Adrenal gland (tissue), 12 donors: ENCODE measurements around the gene LMBRD1. TPM values are rescaled to one million over a fixed set of nuclear protein-coding genes. Genes with fewer than 3 reads are reported as not detected.

Source experiments
- DNase-seq, 7 donors: peaks; one replicate each; pipeline ENCODE4 v3.0.0-alpha.2; 2019 to 2020
- H3K27ac ChIP-seq, 5 donors: fragments of 200-600 bp; sonication (generic) in 4 of 5; 1 replicate in 3 of 5; 2 replicates in 2 of 5; pipeline versions ENCODE4 v1.5.1 to v1.8.0; 2016 to 2020; ENCODE audit warnings: mild to moderate bottlenecking in 1 of 5
- H3K27me3 ChIP-seq: fragments of 200-600 bp; 2 replicates; pipeline ENCODE4 v1.8.0; 2021
- H3K36me3 ChIP-seq, 2 donors: fragments of 200-600 bp; replicated peaks in 1 of 2; 1 replicate in 1 of 2; 2 replicates in 1 of 2; pipeline versions ENCODE4 v1.5.1 to v1.8.0; 2018 to 2022
- H3K4me1 ChIP-seq, 2 donors: fragments of 200-600 bp; replicated peaks in 1 of 2; 1 replicate in 1 of 2; 2 replicates in 1 of 2; pipeline versions ENCODE4 v1.5.1 to v1.8.0; 2018 to 2021
- H3K4me3 ChIP-seq, 4 donors: fragments of 200-600 bp; sonication (generic) in 3 of 4; one replicate each; pipeline ENCODE4 v1.5.1; 2016 to 2018
- H3K9me3 ChIP-seq, 3 donors: fragments of 200-600 bp; sonication (generic) in 1 of 3; replicated peaks in 1 of 3; 1 replicate in 2 of 3; 2 replicates in 1 of 3; pipeline versions ENCODE4 v1.5.1 to v1.8.0; 2016 to 2021
- CTCF ChIP-seq, 6 experiments: fragments of 450-650 bp in 4 of 6; fragments of 200-600 bp in 2 of 6; sonication (generic) in 1 of 6; IDR thresholded peaks; 1 replicate in 5 of 6; 2 replicates in 1 of 6; pipeline versions ENCODE4 v1.5.1 to v1.8.0; 2016 to 2021; ENCODE audit warnings: antibody characterized with exemption in 6 of 6, mild to moderate bottlenecking in 2 of 6, moderate library complexity in 1 of 6
- POLR2A ChIP-seq, 2 donors: fragments of 450-650 bp; IDR thresholded peaks; one replicate each; pipeline ENCODE4 v1.6.1; 2017; ENCODE audit warnings: antibody characterized with exemption in 2 of 2, mild to moderate bottlenecking in 2 of 2, moderate library complexity in 1 of 2
- WGBS, 4 donors: extraction: QIAGEN DNeasy Blood & Tissue Kit in 2 of 4; methylation state at CpG; one replicate each; pipeline versions ENCODE4 v1.1.5 to v1.1.7; 2013 to 2017; 5-methylcytosine and 5-hydroxymethylcytosine counted together
- intact Hi-C, 2 donors: fragments of 100-400 bp; cut with DNase I; formaldehyde crosslinking; loops; one replicate each; pipeline versions ENCODE4 v1.14.1 to v1.15.0; 2022 to 2023
- polyA plus RNA-seq, 3 donors: library from polyadenylated mRNA; stranded (reverse); fragments of 200-250 nt in 2 of 3; fragments of 350-450 nt in 1 of 3; fragmentation: Illumina TruSeq in 1 of 3; extraction: RNeasy Lipid Tissue Mini Kit (QIAGEN cat#74804) in 1 of 3; gene quantifications; one replicate each; pipeline ENCODE4 v1.2.3, GENCODE V29; 2013 to 2014
- total RNA-seq, 9 donors: library from RNA; depleted of rRNA in 4 of 9; stranded (reverse); fragments of >200 nt in 4 of 9; fragments of 120-200 nt in 1 of 9; fragmentation: NEBNext Ultra II Directional in 1 of 9; extraction: Animal tissue kit (Norgen Biotek cat#: 25700) in 1 of 9; gene quantifications; one replicate each; pipeline versions ENCODE4 v1.1.0 to v1.2.4, GENCODE V29; 2013 to 2023
- donor health status: healthy with polysubstance abuse.
- donor health status: Bipolar disorder and iron deficiency.
- donor health status: DM: yes; HTN: yes; CAD: no.
- donor health status: DM: no; HTN: no; CAD: no.
- donor health status: DM: no; HTN: no; CAD: no.
- donor health status: DM: yes; HTN: yes; CAD: no.

LMBRD1 gene
- total and polyA plus RNA-seq, 12 donors = 22.1 to 141 (median 103) TPM

GRCh38 chr6:69785697-69786096 lies 11.1 kb downstream of the LMBRD1 start:
- Histone ChIP-seq H3K4me3 (no peak overlapping the region), H3K27me3 (no peaks in the 10 kb centered on the region), H3K36me3 (no peaks in the 10 kb centered on the region), H3K9me3 (no peaks in the 10 kb centered on the region), H3K27ac (no peak overlapping the region), H3K4me1 (peaks cover 0 to 36% of the 10 kb centered on the region in 2 donors)
- no peak for DNase-seq
- intact Hi-C loops = no loop called here
- TF ChIP-seq POLR2A (IDR thresholded peaks at IDR 0.05) = no peak
- TF ChIP-seq CTCF (IDR thresholded peaks at IDR 0.05) = no peak

- DNase-seq = no peak
- H3K36me3 ChIP-seq = no peaks in the 10 kb centered on the region
- no peak overlapping the region for H3K4me3 ChIP-seq
- no peaks in the 10 kb centered on the region for H3K27me3 ChIP-seq
- peaks cover 0 to 38% of the 10 kb centered on the region in 2 donors for H3K4me1 ChIP-seq
- WGBS, 4 donors = 56 to 58% (median 57%) methylated on average over 3 of the region's 3 CpGs
- peak overlapping the region in 2 of 5 donors; percentile 6 to 18 for H3K27ac ChIP-seq
- intact Hi-C loops = no loop called here
- TF ChIP-seq POLR2A (IDR thresholded peaks at IDR 0.05) (no peak), CTCF (IDR thresholded peaks at IDR 0.05) (no peak)
- H3K9me3 ChIP-seq = no peaks in the 10 kb centered on the region
Observed at GRCh38 chr6:69784595-69785377, 12.0 kb downstream of the LMBRD1 start.

- peaks cover 0 to 38% of the 10 kb centered on the region in 2 donors for H3K4me1 ChIP-seq
- H3K27ac ChIP-seq = no peak overlapping the region
- WGBS, 4 donors = 96 to 98% (median 97%) methylated on average over 1 of the region's 1 CpG
- no peaks in the 10 kb centered on the region for H3K27me3 ChIP-seq
- no peak overlapping the region for H3K4me3 ChIP-seq
- no peak for TF ChIP-seq CTCF (IDR thresholded peaks at IDR 0.05)
- no peak for TF ChIP-seq POLR2A (IDR thresholded peaks at IDR 0.05)
- intact Hi-C loops = no loop called here
- no peak for DNase-seq
- H3K9me3 ChIP-seq = no peaks in the 10 kb centered on the region
- H3K36me3 ChIP-seq = no peaks in the 10 kb centered on the region
Observed at GRCh38 chr6:69783108-69783507, 13.7 kb downstream of the LMBRD1 start.

- WGBS, 4 donors = 55 to 66% (median 58%) methylated on average over 2 of the region's 2 CpGs
- H3K27ac ChIP-seq = peak overlapping the region in 1 of 5 donors; percentile 55
Observed at GRCh38 chr6:69780585-69781178, 16.1 kb downstream of the LMBRD1 start.

More at GRCh38 chr6:69780585-69781178, 16.1 kb downstream of the LMBRD1 start:
- H3K36me3 ChIP-seq = no peaks in the 10 kb centered on the region
- H3K4me3 ChIP-seq = no peak overlapping the region
- no peaks in the 10 kb centered on the region for H3K9me3 ChIP-seq
- peaks cover 0 to 31% of the 10 kb centered on the region in 2 donors for H3K4me1 ChIP-seq
- peak in 1 of 7 donors; percentile 29 for DNase-seq
- intact Hi-C loops = no loop called here
- TF ChIP-seq POLR2A (IDR thresholded peaks at IDR 0.05) (no peak), CTCF (IDR thresholded peaks at IDR 0.05) (no peak)
- no peaks in the 10 kb centered on the region for H3K27me3 ChIP-seq
